K562 (cell line): ENCODE data around the gene ROPN1. TPM values are rescaled to one million over a fixed set of nuclear protein-coding genes. Genes with fewer than 3 reads are reported as not detected.

ENCODE experiments used
- ATAC-seq: fragments of 200-7000 bp; cut with Tn5 transposase; 3 replicates; pipeline ENCODE4 v1.9.1; 2020; ENCODE audit warnings: moderate library complexity
- BruUV-seq: library from RNA; stranded (reverse); fragments of 400-500 nt; replicated peaks from 2 replicates; lab custom pipeline; 2021; lab: Mats Ljungman, UMichigan
- CTCF ChIA-PET: fragments of 300-600 bp; formaldehyde crosslinking; extraction: SDS; loops from one replicate; lab custom pipeline; 2021; ENCODE audit warnings: low intra/inter-chr PET ratio; lab: Yijun Ruan, JAX
- POLR2A ChIA-PET: fragments of 300-600, 350-650 bp; sonication (Branson Sonifier 250); formaldehyde crosslinking; extraction: SDS; loops from one replicate; lab custom pipeline; 2021; ENCODE audit warnings: antibody characterized with exemption, inconsistent platforms; lab: Yijun Ruan, JAX
- DNase-seq, 4 experiments: peaks; one replicate each; pipeline versions ENCODE4 v3.0.0 to v3.0.0-alpha.2; 2011 to 2018; ENCODE audit warnings: low spot score in 3 of 4, mixed read lengths in 3 of 4; ENCODE audit errors: extremely low read depth in 1 of 4
- FAIRE-seq: peaks from 2 replicates; lab custom pipeline; 2011; peaks lifted over from hg19 to GRCh38; lab: Jason Lieb, UNC
- H2AFZ ChIP-seq: 2 replicates; pipeline ENCODE4 v1.6.0; 2011; ENCODE audit warnings: low read depth, low read length, control low read depth, inconsistent platforms
- H3K27ac ChIP-seq: fragments of 200-600 bp; 3 replicates; pipeline ENCODE4 v1.8.0; 2011; ENCODE audit warnings: low read depth, mild to moderate bottlenecking, control low read depth, inconsistent platforms, low read length, moderate library complexity, mixed read lengths; ENCODE audit errors: extremely low read depth
- H3K27me3 ChIP-seq, 2 experiments: fragments of 300-600 bp in 1 of 2; 2 replicates in 1 of 2; 3 replicates in 1 of 2; pipeline versions ENCODE4 v1.6.0 to v1.8.0; 2011; ENCODE audit warnings: inconsistent platforms in 2 of 2, low read length in 2 of 2, mild to moderate bottlenecking in 1 of 2, mixed read lengths in 1 of 2, moderate library complexity in 1 of 2; ENCODE audit not compliant: control insufficient read depth in 2 of 2, insufficient read depth in 2 of 2
- H3K36me3 ChIP-seq: fragments of 300-600 bp; 3 replicates; pipeline ENCODE4 v1.8.0; 2011; ENCODE audit warnings: mild to moderate bottlenecking, low read length, inconsistent platforms; ENCODE audit not compliant: control insufficient read depth, insufficient read depth
- H3K4me1 ChIP-seq, 2 experiments: fragments of 200-600 bp in 1 of 2; replicated peaks in 1 of 2; 2 replicates in 1 of 2; 3 replicates in 1 of 2; pipeline versions ENCODE4 v1.5.1 to v1.8.0; 2011; ENCODE audit warnings: inconsistent platforms in 2 of 2, low read length in 2 of 2, mild to moderate bottlenecking in 1 of 2, mixed read lengths in 1 of 2, moderate library complexity in 1 of 2; ENCODE audit not compliant: control insufficient read depth in 2 of 2, insufficient read depth in 2 of 2
- H3K4me2 ChIP-seq: 2 replicates; pipeline ENCODE4 v1.6.1; 2011; ENCODE audit warnings: low read length, control low read depth, inconsistent platforms, mixed read lengths; ENCODE audit not compliant: insufficient read depth
- H3K4me3 ChIP-seq: fragments of 200-600 bp; sonication (generic), shearing (Covaris generic); 2 replicates; pipeline ENCODE4 v1.5.1; 2016; ENCODE audit warnings: control low read depth, inconsistent platforms
- H3K79me2 ChIP-seq: fragments of 200-600 bp; 3 replicates; pipeline ENCODE4 v1.8.0; 2011; ENCODE audit warnings: low read length, inconsistent platforms; ENCODE audit not compliant: control insufficient read depth, insufficient read depth
- H3K9ac ChIP-seq, 2 experiments: 2 replicates each; pipeline versions ENCODE4 v1.6.0 to v1.6.1; 2011; ENCODE audit warnings: low read depth in 2 of 2, low read length in 2 of 2, control low read depth in 1 of 2, inconsistent platforms in 1 of 2, mild to moderate bottlenecking in 1 of 2, mixed read lengths in 1 of 2; ENCODE audit not compliant: insufficient read depth in 1 of 2
- H3K9me1 ChIP-seq: one replicate; pipeline ENCODE4 v1.6.0; 2011; ENCODE audit warnings: inconsistent platforms, mild to moderate bottlenecking, low read length, moderate library complexity; ENCODE audit not compliant: control insufficient read depth, insufficient read depth
- H3K9me3 ChIP-seq: replicated peaks from 2 replicates; pipeline ENCODE4 v1.5.1; 2011; ENCODE audit warnings: low read depth, low read length, inconsistent platforms; ENCODE audit not compliant: control insufficient read depth, insufficient read depth
- H4K20me1 ChIP-seq: replicated peaks from 2 replicates; pipeline ENCODE4 v1.6.1; 2011; ENCODE audit warnings: low read length, inconsistent platforms, mixed read lengths; ENCODE audit not compliant: control insufficient read depth, insufficient read depth
- CBFA2T3 ChIP-seq: fragments of 450-650 bp; IDR thresholded peaks from 2 replicates; pipeline ENCODE4 v1.6.1; 2017
- HLTF ChIP-seq: fragments of 450-650 bp; IDR thresholded peaks from 2 replicates; pipeline ENCODE4 v1.6.1; 2016
- IRF2 ChIP-seq: sonication (generic); formaldehyde crosslinking; IDR thresholded peaks from 2 replicates; pipeline ENCODE4 v1.8.1; 2022; ENCODE audit warnings: mild to moderate bottlenecking, missing genetic modification reagents
- MAZ ChIP-seq, 2 experiments: fragments of 450-650 bp in 1 of 2; sonication (generic) in 1 of 2; formaldehyde crosslinking; IDR thresholded peaks in 1 of 2; conservative IDR thresholded peaks in 1 of 2; 2 replicates each; pipeline versions ENCODE4 v1.4.0 to v1.5.0; 2020; ENCODE audit warnings: mild to moderate bottlenecking in 1 of 2, missing genetic modification reagents in 1 of 2
- MCM2 ChIP-seq: fragments of 450-650 bp; IDR thresholded peaks from 2 replicates; pipeline ENCODE4 v1.6.1; 2017; ENCODE audit warnings: low read depth, mild to moderate bottlenecking
- SMARCA4 ChIP-seq: fragments of 450-650 bp; IDR thresholded peaks from 2 replicates; pipeline ENCODE4 v1.6.1; 2016
- SMC3 ChIP-seq: conservative IDR thresholded peaks from 2 replicates; pipeline ENCODE4 v1.6.1; 2011; ENCODE audit warnings: low read depth, low read length, improper control_type of control experiment; ENCODE audit not compliant: insufficient read depth
- U2AF1 ChIP-seq: fragments of 200-400 bp; formaldehyde crosslinking; optimal IDR thresholded peaks from 2 replicates; pipeline ENCODE3; 2017; ENCODE audit warnings: mild to moderate bottlenecking, low read depth, low read length, moderate library complexity
- ZC3H11A ChIP-seq: IDR thresholded peaks from 2 replicates; pipeline ENCODE4 v1.6.1; 2012; ENCODE audit warnings: low read depth, low read length, improper control_type of control experiment
- in situ Hi-C: fragments of 300-500 bp; cut with MboI; formaldehyde crosslinking; loops from 4 replicates; pipeline ENCODE4 v1.15.0; 2018; ENCODE audit warnings: inconsistent platforms, mixed read lengths
- intact Hi-C: fragments of 100-400 bp; cut with micrococcal nuclease; formaldehyde crosslinking; loops from 2 replicates; pipeline ENCODE4 v1.14.2; 2022
- polyA plus RNA-seq, 8 experiments: library from polyadenylated mRNA; depleted of rRNA in 4 of 8; stranded (reverse) in 5 of 8; unstranded in 3 of 8; fragments of >200 nt; fragmentation: Nextera tagmentation in 2 of 8; fragmentation: Illumina TruSeq in 1 of 8; extraction: Ambion mirVana in 2 of 8; extraction: Trizol in 1 of 8; gene quantifications; 2 replicates each; pipeline versions ENCODE4 v1.2.1 to v1.2.3, GENCODE V29; 2011 to 2014; ENCODE audit warnings: inconsistent platforms in 1 of 8, missing spikeins in 1 of 8
- total RNA-seq, 7 experiments: library from RNA; depleted of rRNA in 6 of 7; stranded (reverse); fragments of >200 nt in 6 of 7; fragmentation: Illumina TruSeq in 2 of 7; extraction: Trizol in 2 of 7; gene quantifications; 2 replicates each; pipeline versions ENCODE4 v1.2.1 to v1.2.3, GENCODE V29; 2011 to 2021; ENCODE audit warnings: low replicate concordance in 1 of 7
- TF ChIP-seq, protein P1 (sequence below), 2 experiments: fragments of 200-800 bp in 1 of 2; sonication (Bioruptor generic) in 1 of 2; sonication (generic) in 1 of 2; formaldehyde crosslinking in 1 of 2; IDR thresholded peaks in 1 of 2; conservative IDR thresholded peaks in 1 of 2; 2 replicates each; pipeline versions ENCODE4 v1.5.0 to v1.6.1; 2016 to 2020; ENCODE audit warnings: missing compliant biosample characterization in 1 of 2, missing genetic modification characterization in 1 of 2, missing genetic modification reagents in 1 of 2
- TF ChIP-seq, protein P2 (sequence below): fragments of 200-600 bp; sonication (generic); IDR thresholded peaks from one replicate; pipeline ENCODE4 v1.6.1; 2012; ENCODE audit warnings: mild to moderate bottlenecking, low read depth, low read length, inconsistent platforms

The ROPN1 gene
- total and polyA plus RNA-seq, 9 of the 15 experiments (the other 6 are each of a cell fraction or from before 2014, with no cell fraction given) = not detected

- in situ Hi-C loops (no loop called here), intact Hi-C loops (no loop called here)
- Histone ChIP-seq H3K4me1 (peaks cover 0 to 19% of the 10 kb centered on the region in 2 experiments; a peak in 2 of 5 replicates), H2AFZ (no peak overlapping the region), H3K9me3 (no peaks in the 10 kb centered on the region), H3K36me3 (no peaks in the 10 kb centered on the region), H4K20me1 (no peaks in the 10 kb centered on the region), H3K4me2 (no peak overlapping the region), H3K9ac (no peak overlapping the region), H3K4me3 (no peak overlapping the region), H3K27ac (no peak overlapping the region), H3K79me2 (no peaks in the 10 kb centered on the region), H3K27me3 (peaks cover 0 to 18% of the 10 kb centered on the region in 2 experiments; a peak in 3 of 5 replicates), H3K9me1 (no peaks in the 10 kb centered on the region)
- no TSS peak for BruUV-seq
- no peak for FAIRE-seq
- POLR2A ChIA-PET = no interaction called here
- DNase-seq = no peak
- ATAC-seq = no peak
- CTCF ChIA-PET = no interaction called here
- TF ChIP-seq MCM2 (no peak), CBFA2T3 (no peak), SMARCA4 (no peak), SMC3 (no peak), MAZ (CRISPR knock-in tag; conservative IDR thresholded peaks at IDR 0.05 in 1 of 2, IDR thresholded peaks at IDR 0.05 in 1 of 2) (no peak), ZC3H11A (no peak), IRF2 (CRISPR knock-in tag) (no peak), U2AF1 (no peak), HLTF (no peak)
- TF ChIP-seq, protein P1, sequence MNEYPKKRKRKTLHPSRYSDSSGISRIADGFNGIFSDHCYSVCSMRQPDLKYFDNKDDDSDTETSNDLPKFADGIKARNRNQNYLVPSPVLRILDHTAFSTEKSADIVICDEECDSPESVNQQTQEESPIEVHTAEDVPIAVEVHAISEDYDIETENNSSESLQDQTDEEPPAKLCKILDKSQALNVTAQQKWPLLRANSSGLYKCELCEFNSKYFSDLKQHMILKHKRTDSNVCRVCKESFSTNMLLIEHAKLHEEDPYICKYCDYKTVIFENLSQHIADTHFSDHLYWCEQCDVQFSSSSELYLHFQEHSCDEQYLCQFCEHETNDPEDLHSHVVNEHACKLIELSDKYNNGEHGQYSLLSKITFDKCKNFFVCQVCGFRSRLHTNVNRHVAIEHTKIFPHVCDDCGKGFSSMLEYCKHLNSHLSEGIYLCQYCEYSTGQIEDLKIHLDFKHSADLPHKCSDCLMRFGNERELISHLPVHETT (CRISPR knock-in tag; conservative IDR thresholded peaks at IDR 0.05 in 1 of 2, IDR thresholded peaks at IDR 0.05 in 1 of 2) = no peak
- TF ChIP-seq, protein P2, sequence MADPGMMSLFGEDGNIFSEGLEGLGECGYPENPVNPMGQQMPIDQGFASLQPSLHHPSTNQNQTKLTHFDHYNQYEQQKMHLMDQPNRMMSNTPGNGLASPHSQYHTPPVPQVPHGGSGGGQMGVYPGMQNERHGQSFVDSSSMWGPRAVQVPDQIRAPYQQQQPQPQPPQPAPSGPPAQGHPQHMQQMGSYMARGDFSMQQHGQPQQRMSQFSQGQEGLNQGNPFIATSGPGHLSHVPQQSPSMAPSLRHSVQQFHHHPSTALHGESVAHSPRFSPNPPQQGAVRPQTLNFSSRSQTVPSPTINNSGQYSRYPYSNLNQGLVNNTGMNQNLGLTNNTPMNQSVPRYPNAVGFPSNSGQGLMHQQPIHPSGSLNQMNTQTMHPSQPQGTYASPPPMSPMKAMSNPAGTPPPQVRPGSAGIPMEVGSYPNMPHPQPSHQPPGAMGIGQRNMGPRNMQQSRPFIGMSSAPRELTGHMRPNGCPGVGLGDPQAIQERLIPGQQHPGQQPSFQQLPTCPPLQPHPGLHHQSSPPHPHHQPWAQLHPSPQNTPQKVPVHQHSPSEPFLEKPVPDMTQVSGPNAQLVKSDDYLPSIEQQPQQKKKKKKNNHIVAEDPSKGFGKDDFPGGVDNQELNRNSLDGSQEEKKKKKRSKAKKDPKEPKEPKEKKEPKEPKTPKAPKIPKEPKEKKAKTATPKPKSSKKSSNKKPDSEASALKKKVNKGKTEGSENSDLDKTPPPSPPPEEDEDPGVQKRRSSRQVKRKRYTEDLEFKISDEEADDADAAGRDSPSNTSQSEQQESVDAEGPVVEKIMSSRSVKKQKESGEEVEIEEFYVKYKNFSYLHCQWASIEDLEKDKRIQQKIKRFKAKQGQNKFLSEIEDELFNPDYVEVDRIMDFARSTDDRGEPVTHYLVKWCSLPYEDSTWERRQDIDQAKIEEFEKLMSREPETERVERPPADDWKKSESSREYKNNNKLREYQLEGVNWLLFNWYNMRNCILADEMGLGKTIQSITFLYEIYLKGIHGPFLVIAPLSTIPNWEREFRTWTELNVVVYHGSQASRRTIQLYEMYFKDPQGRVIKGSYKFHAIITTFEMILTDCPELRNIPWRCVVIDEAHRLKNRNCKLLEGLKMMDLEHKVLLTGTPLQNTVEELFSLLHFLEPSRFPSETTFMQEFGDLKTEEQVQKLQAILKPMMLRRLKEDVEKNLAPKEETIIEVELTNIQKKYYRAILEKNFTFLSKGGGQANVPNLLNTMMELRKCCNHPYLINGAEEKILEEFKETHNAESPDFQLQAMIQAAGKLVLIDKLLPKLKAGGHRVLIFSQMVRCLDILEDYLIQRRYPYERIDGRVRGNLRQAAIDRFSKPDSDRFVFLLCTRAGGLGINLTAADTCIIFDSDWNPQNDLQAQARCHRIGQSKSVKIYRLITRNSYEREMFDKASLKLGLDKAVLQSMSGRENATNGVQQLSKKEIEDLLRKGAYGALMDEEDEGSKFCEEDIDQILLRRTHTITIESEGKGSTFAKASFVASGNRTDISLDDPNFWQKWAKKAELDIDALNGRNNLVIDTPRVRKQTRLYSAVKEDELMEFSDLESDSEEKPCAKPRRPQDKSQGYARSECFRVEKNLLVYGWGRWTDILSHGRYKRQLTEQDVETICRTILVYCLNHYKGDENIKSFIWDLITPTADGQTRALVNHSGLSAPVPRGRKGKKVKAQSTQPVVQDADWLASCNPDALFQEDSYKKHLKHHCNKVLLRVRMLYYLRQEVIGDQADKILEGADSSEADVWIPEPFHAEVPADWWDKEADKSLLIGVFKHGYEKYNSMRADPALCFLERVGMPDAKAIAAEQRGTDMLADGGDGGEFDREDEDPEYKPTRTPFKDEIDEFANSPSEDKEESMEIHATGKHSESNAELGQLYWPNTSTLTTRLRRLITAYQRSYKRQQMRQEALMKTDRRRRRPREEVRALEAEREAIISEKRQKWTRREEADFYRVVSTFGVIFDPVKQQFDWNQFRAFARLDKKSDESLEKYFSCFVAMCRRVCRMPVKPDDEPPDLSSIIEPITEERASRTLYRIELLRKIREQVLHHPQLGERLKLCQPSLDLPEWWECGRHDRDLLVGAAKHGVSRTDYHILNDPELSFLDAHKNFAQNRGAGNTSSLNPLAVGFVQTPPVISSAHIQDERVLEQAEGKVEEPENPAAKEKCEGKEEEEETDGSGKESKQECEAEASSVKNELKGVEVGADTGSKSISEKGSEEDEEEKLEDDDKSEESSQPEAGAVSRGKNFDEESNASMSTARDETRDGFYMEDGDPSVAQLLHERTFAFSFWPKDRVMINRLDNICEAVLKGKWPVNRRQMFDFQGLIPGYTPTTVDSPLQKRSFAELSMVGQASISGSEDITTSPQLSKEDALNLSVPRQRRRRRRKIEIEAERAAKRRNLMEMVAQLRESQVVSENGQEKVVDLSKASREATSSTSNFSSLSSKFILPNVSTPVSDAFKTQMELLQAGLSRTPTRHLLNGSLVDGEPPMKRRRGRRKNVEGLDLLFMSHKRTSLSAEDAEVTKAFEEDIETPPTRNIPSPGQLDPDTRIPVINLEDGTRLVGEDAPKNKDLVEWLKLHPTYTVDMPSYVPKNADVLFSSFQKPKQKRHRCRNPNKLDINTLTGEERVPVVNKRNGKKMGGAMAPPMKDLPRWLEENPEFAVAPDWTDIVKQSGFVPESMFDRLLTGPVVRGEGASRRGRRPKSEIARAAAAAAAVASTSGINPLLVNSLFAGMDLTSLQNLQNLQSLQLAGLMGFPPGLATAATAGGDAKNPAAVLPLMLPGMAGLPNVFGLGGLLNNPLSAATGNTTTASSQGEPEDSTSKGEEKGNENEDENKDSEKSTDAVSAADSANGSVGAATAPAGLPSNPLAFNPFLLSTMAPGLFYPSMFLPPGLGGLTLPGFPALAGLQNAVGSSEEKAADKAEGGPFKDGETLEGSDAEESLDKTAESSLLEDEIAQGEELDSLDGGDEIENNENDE = no peak
Observed at GRCh38 chr3:124037326-124037725, 45.4 kb upstream of the ROPN1 start.
